Ovary (tissue), 3 donors: ENCODE data around the gene IRF4.

Experiments
- POLR2A ChIP-seq: fragments of 450-650 bp; IDR thresholded peaks from one replicate; pipeline ENCODE4 v1.6.1; 2017; ENCODE audit warnings: antibody characterized with exemption, mild to moderate bottlenecking, moderate library complexity
- TF ChIP-seq, protein P1 (sequence below), 3 donors: fragments of 450-650 bp in 2 of 3; fragments of 200-600 bp in 1 of 3; IDR thresholded peaks; one replicate each; pipeline versions ENCODE4 v1.5.1 to v1.8.0; 2016 to 2022; ENCODE audit warnings: antibody characterized with exemption in 3 of 3, mild to moderate bottlenecking in 1 of 3
- donor health status: DM: no; HTN: no; CAD: no.

GRCh38 chr6:376827-377640 is 14.5 kb upstream of the IRF4 start:
- TF ChIP-seq, protein P1, sequence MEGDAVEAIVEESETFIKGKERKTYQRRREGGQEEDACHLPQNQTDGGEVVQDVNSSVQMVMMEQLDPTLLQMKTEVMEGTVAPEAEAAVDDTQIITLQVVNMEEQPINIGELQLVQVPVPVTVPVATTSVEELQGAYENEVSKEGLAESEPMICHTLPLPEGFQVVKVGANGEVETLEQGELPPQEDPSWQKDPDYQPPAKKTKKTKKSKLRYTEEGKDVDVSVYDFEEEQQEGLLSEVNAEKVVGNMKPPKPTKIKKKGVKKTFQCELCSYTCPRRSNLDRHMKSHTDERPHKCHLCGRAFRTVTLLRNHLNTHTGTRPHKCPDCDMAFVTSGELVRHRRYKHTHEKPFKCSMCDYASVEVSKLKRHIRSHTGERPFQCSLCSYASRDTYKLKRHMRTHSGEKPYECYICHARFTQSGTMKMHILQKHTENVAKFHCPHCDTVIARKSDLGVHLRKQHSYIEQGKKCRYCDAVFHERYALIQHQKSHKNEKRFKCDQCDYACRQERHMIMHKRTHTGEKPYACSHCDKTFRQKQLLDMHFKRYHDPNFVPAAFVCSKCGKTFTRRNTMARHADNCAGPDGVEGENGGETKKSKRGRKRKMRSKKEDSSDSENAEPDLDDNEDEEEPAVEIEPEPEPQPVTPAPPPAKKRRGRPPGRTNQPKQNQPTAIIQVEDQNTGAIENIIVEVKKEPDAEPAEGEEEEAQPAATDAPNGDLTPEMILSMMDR (IDR thresholded peaks at IDR 0.05) = no peak
- no peak for TF ChIP-seq POLR2A
